RWPE2 (cell line): ENCODE measurements around the gene HTR3B.
"Not testable (repeated sequence)": the region's sequence is repeated elsewhere in the genome, so short reads cannot be mapped to it uniquely, and the experiment has no call there.

ENCODE experiments used
- ATAC-seq: fragments of 200-7000 bp; cut with Tn5 transposase; 3 replicates; pipeline ENCODE4 v1.9.1; 2021; ENCODE audit warnings: low read depth
- DNase-seq: peaks from one replicate; pipeline ENCODE4 v3.0.0-alpha.2; 2020; ENCODE audit warnings: low spot score
- H3K27ac ChIP-seq: fragments of 450-650 bp; 2 replicates; pipeline ENCODE4 v1.5.1; 2017; ENCODE audit warnings: mild to moderate bottlenecking; ENCODE audit not compliant: poor library complexity, severe bottlenecking
- H3K27me3 ChIP-seq: fragments of 250-450 bp; sonication (Bioruptor Pico); 2 replicates; pipeline ENCODE4 v1.5.1; 2021; ENCODE audit warnings: mild to moderate bottlenecking, moderate library complexity; ENCODE audit not compliant: insufficient read depth, poor library complexity, severe bottlenecking
- H3K36me3 ChIP-seq: fragments of 250-450 bp; sonication (Bioruptor Pico); 2 replicates; pipeline ENCODE4 v1.5.1; 2020; ENCODE audit warnings: low read depth, mild to moderate bottlenecking, moderate library complexity
- H3K4me1 ChIP-seq: fragments of 250-450 bp; sonication (Bioruptor Pico); 2 replicates; pipeline ENCODE4 v1.5.1; 2021; ENCODE audit warnings: mild to moderate bottlenecking, moderate library complexity; ENCODE audit not compliant: insufficient read depth, poor library complexity, severe bottlenecking
- H3K4me3 ChIP-seq: fragments of 250-450 bp; sonication (Bioruptor Pico); 2 replicates; pipeline ENCODE4 v1.5.1; 2021; ENCODE audit warnings: mild to moderate bottlenecking, moderate library complexity; ENCODE audit not compliant: severe bottlenecking
- H3K9me3 ChIP-seq: fragments of 250-450 bp; sonication (Bioruptor Pico); 2 replicates; pipeline ENCODE4 v1.5.1; 2021; ENCODE audit warnings: mild to moderate bottlenecking, moderate library complexity; ENCODE audit not compliant: severe bottlenecking
- CTCF ChIP-seq: fragments of 450-650 bp; IDR thresholded peaks from one replicate; pipeline ENCODE4 v1.5.1; 2017; ENCODE audit warnings: mild to moderate bottlenecking, moderate library complexity; ENCODE audit not compliant: poor library complexity, severe bottlenecking

The HTR3B gene

GRCh38 chr11:113926273-113927197, 21.9 kb downstream of the HTR3B start:
- H3K4me1 ChIP-seq = no peaks in the 10 kb centered on the region

GRCh38 chr11:113928311-113928710, 23.7 kb downstream of the HTR3B start:
- Histone ChIP-seq H3K27me3 (no peaks in the 10 kb centered on the region), H3K27ac (no peak overlapping the region), H3K4me3 (no peak overlapping the region), H3K36me3 (no peaks in the 10 kb centered on the region), H3K9me3 (peaks cover 2% of the 10 kb centered on the region), H3K4me1 (no peaks in the 10 kb centered on the region)
- DNase-seq = no peak
- ATAC-seq = no peak
- no peak for TF ChIP-seq CTCF

More at GRCh38 chr11:113926273-113927197, 21.9 kb downstream of the HTR3B start:
- no peaks in the 10 kb centered on the region for H3K36me3 ChIP-seq
- H3K9me3 ChIP-seq = peaks cover 2% of the 10 kb centered on the region
- DNase-seq (no peak), ATAC-seq (peak; percentile 53)
- H3K27me3 ChIP-seq = no peaks in the 10 kb centered on the region
- TF ChIP-seq CTCF = no peak
- H3K27ac ChIP-seq = no peak overlapping the region
- no peak overlapping the region for H3K4me3 ChIP-seq

GRCh38 chr11:113932788-113933187, 28.2 kb downstream of the HTR3B start:
- peaks cover 2% of the 10 kb centered on the region for H3K9me3 ChIP-seq
- no peak for DNase-seq
- H3K27me3 ChIP-seq = no peaks in the 10 kb centered on the region
- H3K4me1 ChIP-seq = no peaks in the 10 kb centered on the region
- H3K27ac ChIP-seq = no peak overlapping the region
- H3K36me3 ChIP-seq = no peaks in the 10 kb centered on the region
- H3K4me3 ChIP-seq = no peak overlapping the region
- TF ChIP-seq CTCF = no peak
- ATAC-seq = no peak

- H3K36me3 ChIP-seq, H3K27ac ChIP-seq, H3K9me3 ChIP-seq, DNase-seq, H3K4me3 ChIP-seq, ATAC-seq, H3K4me1 ChIP-seq, H3K27me3 ChIP-seq: not testable (repeated sequence)
Observed at GRCh38 chr11:113934193-113934592, 29.6 kb downstream of the HTR3B start.

GRCh38 chr11:113934761-113935160, 30.2 kb downstream of the HTR3B start:
- Histone ChIP-seq H3K27ac (no peak overlapping the region), H3K9me3 (peaks cover 2% of the 10 kb centered on the region), H3K27me3 (no peaks in the 10 kb centered on the region), H3K4me3 (no peak overlapping the region), H3K4me1 (no peaks in the 10 kb centered on the region), H3K36me3 (no peaks in the 10 kb centered on the region)
- ATAC-seq (no peak), DNase-seq (no peak)
- TF ChIP-seq CTCF = no peak
